ENCODE data around the gene WDR33. TPM values are rescaled to one million over a fixed set of nuclear protein-coding genes. Genes with fewer than 3 reads are reported as not detected.

WDR33 gene
- total and polyA plus RNA-seq, 2 of the 4 experiments (the other 2 are of a cell fraction): 19.6 to 41.2 TPM

- no peak overlapping the region for H2AK9ac ChIP-seq (replicated peaks; ENCODE audit: low read depth, low read length, poor library complexity)
- H3K36me3 ChIP-seq (ENCODE audit: control insufficient read depth, insufficient read depth, low read length): peaks cover 10% of the 10 kb centered on the region
- POLR2A ChIA-PET (ENCODE audit: unreplicated experiment): no interaction called here
- BruUV-seq (replicated peaks): no TSS peak
- H3K27me3 ChIP-seq (ENCODE audit: control insufficient read depth, insufficient read depth, low read length): no peaks in the 10 kb centered on the region
- H2BK15ac ChIP-seq (ENCODE audit: low read depth, low read length): no peak overlapping the region
- H2BK120ac ChIP-seq (ENCODE audit: low read depth, low read length): no peak overlapping the region
- H3K4me2 ChIP-seq (ENCODE audit: low read depth, low read length): no peak overlapping the region
- no peaks in the 10 kb centered on the region for H3K9me3 ChIP-seq (ENCODE audit: control insufficient read depth, insufficient read depth, low read length)
- intact Hi-C loops (cut with micrococcal nuclease) (no loop called here), in situ Hi-C loops (cut with MboI; ENCODE audit: low sequenced_read_pairs) (no loop called here), dilution Hi-C loops (cut with HindIII; ENCODE audit: low sequenced_read_pairs, unreplicated experiment) (no loop called here)
- DNase-seq: no peak
- no peak overlapping the region for H2BK5ac ChIP-seq (ENCODE audit: low read depth, low read length, poor library complexity, severe bottlenecking)
- H4K91ac ChIP-seq (ENCODE audit: insufficient read depth, low read depth, low read length): no peak overlapping the region
- H3K56ac ChIP-seq (ENCODE audit: extremely low read depth, insufficient read depth, low read length): no peak overlapping the region
- H3K14ac ChIP-seq (replicated peaks; ENCODE audit: low read depth, low read length): no peak overlapping the region
- no peak overlapping the region for H2BK20ac ChIP-seq (ENCODE audit: low read depth, low read length)
- WGBS, 2 experiments (ENCODE audit: extremely low coverage in 2 of 2, insufficient read length in 1 of 2): no CpG with 5 or more reads among the region's 3 CpGs
- H4K20me1 ChIP-seq (ENCODE audit: insufficient read depth, low read length): peaks cover 87% of the 10 kb centered on the region
- no peak overlapping the region for H3K18ac ChIP-seq (ENCODE audit: low read depth, low read length)
- H3K4ac ChIP-seq (ENCODE audit: low read depth, low read length): no peak overlapping the region
- H2AFZ ChIP-seq (replicated peaks; ENCODE audit: low read length, poor library complexity): no peak overlapping the region
- CTCF ChIA-PET: interaction anchor here (0.6 to 0.8 kb wide), 2 partner anchors 17 to 38 kb away, joined by 3 to 4 read pairs; no protein-coding TSS in a partner anchor
- ATAC-seq (ENCODE audit: low read depth): no peak
- no peak overlapping the region for H2AK5ac ChIP-seq (ENCODE audit: low read depth, low read length)
- TF ChIP-seq POLR2A (IDR thresholded peaks at IDR 0.05; ENCODE audit: low read depth, low read length): no peak
- H4K5ac ChIP-seq (ENCODE audit: low read depth, low read length): no peak overlapping the region
- H3K9ac ChIP-seq (ENCODE audit: low read depth, low read length): no peak overlapping the region
- no peak overlapping the region for H3K27ac ChIP-seq (ENCODE audit: insufficient read depth, low read length)
- no peaks in the 10 kb centered on the region for H3K4me1 ChIP-seq (ENCODE audit: control insufficient read depth, insufficient read depth, low read length)
- no peak overlapping the region for H3K23ac ChIP-seq (ENCODE audit: low read depth, low read length)
- peaks cover 8% of the 10 kb centered on the region; the same call in 1 of the 2 replicates for H3K9me1 ChIP-seq (ENCODE audit: insufficient read depth, low read length)
- peaks cover 4 to 63% of the 10 kb centered on the region in 2 experiments; a peak in 2 of 4 replicates for H3K79me1 ChIP-seq (ENCODE audit: low read depth in 1 of 2, low read length in 2 of 2)
- no peak overlapping the region for H3K4me3 ChIP-seq (ENCODE audit: insufficient read depth, low read depth, low read length)
- no peak overlapping the region for H4K8ac ChIP-seq (ENCODE audit: low read depth in 2 of 2, low read length in 2 of 2)
Measured at GRCh38 chr2:127799926-127800325, 11.0 kb downstream of the WDR33 start.
